Testis (tissue), 3 donors: ENCODE measurements around the gene PHF3. TPM values are rescaled to one million over a fixed set of nuclear protein-coding genes. Genes with fewer than 3 reads are reported as not detected.

ENCODE experiments used
- DNase-seq: peaks from one replicate; pipeline ENCODE4 v3.0.0-alpha.2; 2019
- H3K27ac ChIP-seq, 2 donors: fragments of 200-600 bp; sonication (generic); one replicate each; pipeline ENCODE4 v1.5.1; 2019
- H3K27me3 ChIP-seq: fragments of 200-600 bp; sonication (generic); one replicate; pipeline ENCODE4 v1.5.1; 2019
- H3K36me3 ChIP-seq: fragments of 200-600 bp; sonication (generic); one replicate; pipeline ENCODE4 v1.5.1; 2017; ENCODE audit warnings: low read depth; ENCODE audit errors: missing control alignments
- H3K4me1 ChIP-seq: fragments of 200-600 bp; sonication (generic); one replicate; pipeline ENCODE4 v1.5.1; 2019
- H3K4me3 ChIP-seq, 2 donors: fragments of 200-600 bp; sonication (generic); one replicate each; pipeline ENCODE4 v1.5.1; 2017 to 2019
- H3K9me3 ChIP-seq: fragments of 200-600 bp; sonication (generic); one replicate; pipeline ENCODE4 v1.5.1; 2017
- POLR2A ChIP-seq: fragments of 450-650 bp; IDR thresholded peaks from one replicate; pipeline ENCODE4 v1.6.1; 2017; ENCODE audit warnings: antibody characterized with exemption, mild to moderate bottlenecking, moderate library complexity
- WGBS, 2 donors: methylation state at CpG; one replicate each; pipeline ENCODE4 v1.1.5; 2018; 5-methylcytosine and 5-hydroxymethylcytosine counted together
- intact Hi-C: fragments of 100-400 bp; cut with DNase I; formaldehyde crosslinking; loops from one replicate; pipeline ENCODE4 v1.15.1; 2023; ENCODE audit warnings: low total_unique reads
- polyA plus RNA-seq: library from polyadenylated mRNA; stranded (reverse); fragments of 350-450 nt; fragmentation: Illumina TruSeq; extraction: RNeasy Lipid Tissue Mini Kit (QIAGEN cat#74804); gene quantifications from one replicate; pipeline ENCODE4 v1.2.3, GENCODE V29; 2014; ENCODE audit warnings: low read depth, low replicate concordance; ENCODE audit not compliant: insufficient read depth
- total RNA-seq, 2 donors: library from RNA; depleted of rRNA; stranded (reverse); fragments of >200 nt; gene quantifications; one replicate each; pipeline ENCODE4 v1.2.3, GENCODE V29; 2016
- TF ChIP-seq, protein P1 (sequence below), 3 experiments: fragments of 450-650 bp in 2 of 3; fragments of 200-600 bp in 1 of 3; sonication (generic) in 1 of 3; IDR thresholded peaks; one replicate each; pipeline ENCODE4 v1.5.1; 2016 to 2019; ENCODE audit warnings: antibody characterized with exemption in 3 of 3, mild to moderate bottlenecking in 2 of 3, moderate library complexity in 1 of 3

Gene PHF3
- total and polyA plus RNA-seq, 3 donors from 2014 or later: 18.7 to 82.4 (median 76.1) TPM

DNA sequence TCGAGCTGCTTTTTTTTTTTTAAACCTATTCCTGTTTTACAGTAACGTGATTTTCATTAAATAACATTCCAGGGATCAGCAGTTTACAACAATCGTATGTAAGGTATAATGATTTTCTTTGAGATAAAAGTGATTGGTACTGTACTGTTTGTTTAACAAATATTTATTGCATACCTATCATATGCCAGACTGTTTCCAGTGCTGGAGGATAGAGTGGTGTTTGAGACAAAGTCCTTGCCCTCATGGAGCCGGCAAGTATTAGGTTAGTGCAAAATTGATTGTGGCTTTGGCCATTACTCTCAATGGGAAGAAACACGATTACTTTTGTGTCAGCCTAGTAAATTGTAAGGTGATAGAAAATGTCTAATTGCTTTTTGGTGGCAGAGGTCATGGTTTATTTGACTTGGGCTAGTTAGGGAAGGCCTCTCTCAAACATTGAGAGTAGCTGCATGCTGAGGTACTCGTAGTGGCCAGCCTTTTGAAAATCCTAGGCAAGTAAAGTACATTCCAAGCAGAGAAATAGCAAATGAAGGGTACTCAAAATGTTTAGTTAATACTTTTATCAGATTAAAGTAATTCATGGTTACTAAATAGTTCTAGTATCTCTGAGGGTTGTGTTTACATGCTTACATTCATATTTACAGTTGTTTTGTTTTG, 35.6 kb downstream of the PHF3 start:
- intact Hi-C loops: no loop called here
- no peaks in the 10 kb centered on the region for H3K36me3 ChIP-seq
- no peak overlapping the region for H3K4me3 ChIP-seq
- TF ChIP-seq, protein P1, sequence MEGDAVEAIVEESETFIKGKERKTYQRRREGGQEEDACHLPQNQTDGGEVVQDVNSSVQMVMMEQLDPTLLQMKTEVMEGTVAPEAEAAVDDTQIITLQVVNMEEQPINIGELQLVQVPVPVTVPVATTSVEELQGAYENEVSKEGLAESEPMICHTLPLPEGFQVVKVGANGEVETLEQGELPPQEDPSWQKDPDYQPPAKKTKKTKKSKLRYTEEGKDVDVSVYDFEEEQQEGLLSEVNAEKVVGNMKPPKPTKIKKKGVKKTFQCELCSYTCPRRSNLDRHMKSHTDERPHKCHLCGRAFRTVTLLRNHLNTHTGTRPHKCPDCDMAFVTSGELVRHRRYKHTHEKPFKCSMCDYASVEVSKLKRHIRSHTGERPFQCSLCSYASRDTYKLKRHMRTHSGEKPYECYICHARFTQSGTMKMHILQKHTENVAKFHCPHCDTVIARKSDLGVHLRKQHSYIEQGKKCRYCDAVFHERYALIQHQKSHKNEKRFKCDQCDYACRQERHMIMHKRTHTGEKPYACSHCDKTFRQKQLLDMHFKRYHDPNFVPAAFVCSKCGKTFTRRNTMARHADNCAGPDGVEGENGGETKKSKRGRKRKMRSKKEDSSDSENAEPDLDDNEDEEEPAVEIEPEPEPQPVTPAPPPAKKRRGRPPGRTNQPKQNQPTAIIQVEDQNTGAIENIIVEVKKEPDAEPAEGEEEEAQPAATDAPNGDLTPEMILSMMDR (IDR thresholded peaks at IDR 0.05): no peak
- no peak for DNase-seq
- H3K4me1 ChIP-seq: peaks cover 7% of the 10 kb centered on the region
- no peaks in the 10 kb centered on the region for H3K27me3 ChIP-seq
- no peak overlapping the region for H3K27ac ChIP-seq
- H3K9me3 ChIP-seq: no peaks in the 10 kb centered on the region
- 76% methylated on average over 6 of the region's 6 CpGs for WGBS, 2 donors

DNA sequence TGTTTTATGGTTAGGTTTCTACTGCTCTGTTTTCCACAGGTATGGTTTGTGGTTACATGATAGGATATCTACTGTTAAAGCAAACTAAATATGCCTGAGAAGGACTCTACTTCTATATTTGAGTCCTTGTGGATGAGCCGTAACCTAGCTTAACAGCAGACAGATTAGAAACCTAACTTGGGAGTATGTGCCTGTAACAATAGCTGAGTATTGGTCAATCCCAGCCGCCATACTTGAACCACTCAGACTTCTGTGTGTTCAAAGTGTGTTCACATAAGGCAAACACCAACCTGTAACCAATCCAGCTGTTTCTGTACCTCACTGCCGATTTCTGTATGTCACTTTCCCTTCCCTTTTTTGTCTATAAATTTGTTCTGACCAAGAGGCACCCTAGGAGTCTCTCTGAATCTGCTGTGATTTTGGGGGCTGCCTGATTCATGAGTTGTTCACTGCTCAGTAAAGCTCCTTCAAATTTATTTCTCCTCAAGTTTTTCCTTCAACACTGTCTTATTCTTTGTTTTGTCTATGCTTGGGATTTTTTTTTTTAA, 37.1 kb downstream of the PHF3 start:
- H3K4me3 ChIP-seq: no peak overlapping the region
- no peak overlapping the region for H3K27ac ChIP-seq
- no peaks in the 10 kb centered on the region for H3K9me3 ChIP-seq
- H3K36me3 ChIP-seq: no peaks in the 10 kb centered on the region
- intact Hi-C loops: no loop called here
- WGBS, 2 donors: 95 to 99% methylated on average over 3 of the region's 3 CpGs
- TF ChIP-seq POLR2A: no peak
- TF ChIP-seq, protein P1 (IDR thresholded peaks at IDR 0.05): no peak
- peaks cover 11% of the 10 kb centered on the region for H3K4me1 ChIP-seq
- no peaks in the 10 kb centered on the region for H3K27me3 ChIP-seq
- no peak for DNase-seq

GRCh38 chr6:63673692-63674091, 38.1 kb downstream of the PHF3 start:
- DNase-seq: no peak
- H3K27ac ChIP-seq: no peak overlapping the region
- no peak for TF ChIP-seq POLR2A
- TF ChIP-seq, protein P1 (IDR thresholded peaks at IDR 0.05): no peak
- H3K27me3 ChIP-seq: no peaks in the 10 kb centered on the region
- no peaks in the 10 kb centered on the region for H3K36me3 ChIP-seq
- 88 to 96% methylated on average over 2 of the region's 2 CpGs for WGBS, 2 donors
- peaks cover 11% of the 10 kb centered on the region for H3K4me1 ChIP-seq
- intact Hi-C loops: no loop called here
- no peaks in the 10 kb centered on the region for H3K9me3 ChIP-seq
- no peak overlapping the region for H3K4me3 ChIP-seq

DNA sequence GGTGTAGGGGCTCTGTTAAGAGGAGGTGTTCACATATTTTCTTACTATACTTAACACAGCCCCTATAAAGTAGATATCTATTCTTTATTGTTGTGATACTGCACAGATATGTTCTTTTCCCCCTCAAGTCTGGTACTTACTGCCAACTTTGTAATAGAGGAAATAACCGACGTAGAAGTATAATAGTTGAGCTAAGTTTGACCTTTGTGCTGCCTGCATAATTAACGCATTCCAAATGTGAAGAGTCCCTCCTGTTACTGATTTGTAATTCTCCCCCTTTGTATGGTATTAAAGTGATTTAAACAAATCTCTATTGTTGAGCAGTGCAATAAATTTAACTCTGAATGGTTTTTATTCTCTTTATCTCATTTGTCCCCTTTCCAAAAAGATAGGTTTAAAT, 39.0 kb downstream of the PHF3 start:
- H3K9me3 ChIP-seq: no peaks in the 10 kb centered on the region
- 42 to 53% methylated on average over 3 of the region's 3 CpGs for WGBS, 2 donors
- TF ChIP-seq, protein P1 (IDR thresholded peaks at IDR 0.05): no peak
- no peak overlapping the region for H3K4me3 ChIP-seq
- no peaks in the 10 kb centered on the region for H3K27me3 ChIP-seq
- H3K4me1 ChIP-seq: peaks cover 11% of the 10 kb centered on the region
- intact Hi-C loops: no loop called here
- no peak for DNase-seq
- H3K27ac ChIP-seq: no peak overlapping the region
- no peaks in the 10 kb centered on the region for H3K36me3 ChIP-seq

DNA sequence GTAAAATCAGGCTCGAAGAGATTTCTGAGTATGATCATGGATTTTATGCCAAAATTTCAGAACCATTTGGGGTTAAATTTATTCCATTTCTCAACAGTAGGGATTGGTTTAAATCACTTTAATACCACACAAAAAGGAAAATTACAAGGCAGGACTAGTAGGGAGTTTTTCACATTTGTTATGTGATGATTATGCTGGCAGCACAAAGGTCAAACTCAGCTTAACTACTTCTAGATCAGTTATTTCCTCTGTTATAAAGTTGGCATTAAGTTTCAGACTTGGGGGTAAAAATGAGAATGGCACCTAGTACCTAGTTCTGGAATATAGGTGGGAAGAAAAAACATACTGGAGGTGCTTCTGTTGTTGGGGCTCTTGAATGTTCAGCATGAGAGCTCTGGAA, 39.5 kb downstream of the PHF3 start:
- peaks cover 11% of the 10 kb centered on the region for H3K4me1 ChIP-seq
- no peaks in the 10 kb centered on the region for H3K9me3 ChIP-seq
- H3K36me3 ChIP-seq: no peaks in the 10 kb centered on the region
- no peak overlapping the region for H3K4me3 ChIP-seq
- no peak overlapping the region for H3K27ac ChIP-seq
- no peak for DNase-seq
- TF ChIP-seq POLR2A: no peak
- TF ChIP-seq, protein P1 (IDR thresholded peaks at IDR 0.05): no peak
- 52 to 58% methylated on average over 1 of the region's 1 CpG for WGBS, 2 donors
- no peaks in the 10 kb centered on the region for H3K27me3 ChIP-seq
- intact Hi-C loops: no loop called here
